C4-2B (cell line): ENCODE measurements around the gene DGCR8.

Experiments
- H3K27ac ChIP-seq: fragments of 450-650 bp; 2 replicates; pipeline ENCODE4 v1.5.1; 2017
- CTCF ChIP-seq: fragments of 450-650 bp; conservative IDR thresholded peaks from 2 replicates; pipeline ENCODE4 v1.5.1; 2017; ENCODE audit warnings: mild to moderate bottlenecking
- ZFX ChIP-seq: fragments of 450-650 bp; IDR thresholded peaks from 2 replicates; pipeline ENCODE4 v1.6.1; 2017

DGCR8 gene

GRCh38 chr22:20131859-20132685, 52.0 kb downstream of the DGCR8 start:
- TF ChIP-seq ZFX (peak; percentile 73; the same call in 1 of the 2 replicates), CTCF (no peak)
- H3K27ac ChIP-seq, result peak overlapping the region; percentile 72

- H3K27ac ChIP-seq, result peak overlapping the region; percentile 72
- TF ChIP-seq CTCF (no peak), ZFX (no peak)
Measured at GRCh38 chr22:20132686-20133246, 52.7 kb downstream of the DGCR8 start.

DNA sequence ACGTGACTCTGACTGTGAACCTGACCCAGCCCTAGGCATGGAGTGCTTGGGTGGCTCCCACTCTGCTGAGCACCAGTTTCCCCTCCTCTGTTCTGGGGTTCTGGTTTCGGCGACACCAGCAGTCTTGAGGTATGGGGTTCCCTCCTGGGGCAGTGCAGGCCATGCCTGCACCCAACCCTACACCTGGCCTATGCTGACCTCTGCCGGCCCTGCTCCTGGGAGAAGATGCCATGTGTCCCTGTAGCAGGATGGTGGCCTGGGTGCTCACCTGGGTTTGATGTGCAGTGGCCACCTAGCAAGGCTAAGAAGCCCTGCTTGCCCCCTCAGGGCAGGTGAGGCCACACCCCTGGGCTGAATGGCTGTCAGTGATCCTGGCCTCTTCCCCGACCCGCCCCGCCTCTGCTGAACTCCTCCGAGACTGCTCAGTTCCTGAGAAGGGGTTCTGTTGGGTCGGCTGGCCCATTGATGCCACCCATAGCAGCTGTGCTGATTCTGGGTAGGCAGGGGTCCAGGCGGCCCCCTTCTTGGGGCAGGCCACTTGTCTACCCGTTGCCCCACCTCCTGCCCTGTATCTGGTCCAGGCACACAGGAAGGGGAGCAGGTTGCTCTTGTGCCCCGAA, 54.0 kb downstream of the DGCR8 start:
- TF ChIP-seq CTCF, result no peak
- TF ChIP-seq ZFX, result no peak

DNA sequence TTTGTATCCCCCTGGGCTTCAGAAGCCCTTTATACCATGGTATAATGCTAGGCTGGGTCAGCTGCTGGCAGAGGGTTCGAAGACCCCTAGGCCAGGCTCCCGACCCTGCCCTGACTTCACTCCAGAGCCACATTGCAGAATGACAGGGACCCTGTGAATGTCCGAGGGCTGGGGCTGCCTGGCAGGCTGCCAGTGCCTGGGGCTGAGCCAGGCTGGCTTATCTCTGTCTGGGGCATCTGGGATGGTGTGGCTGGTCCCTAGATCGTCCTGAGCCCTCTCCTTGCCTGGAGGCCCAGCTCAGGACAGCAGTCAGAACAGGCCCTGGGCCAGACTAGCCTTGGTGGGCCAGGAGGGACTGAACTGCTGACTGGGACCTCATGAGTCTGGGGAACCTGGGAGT, 55.2 kb downstream of the DGCR8 start:
- TF ChIP-seq ZFX (no peak), CTCF (no peak)
- no peak overlapping the region for H3K27ac ChIP-seq

More for the DNA sequence above, 54.0 kb downstream of the DGCR8 start:
- no peak overlapping the region for H3K27ac ChIP-seq

GRCh38 chr22:20135806-20136602, 56.0 kb downstream of the DGCR8 start:
- no peak overlapping the region for H3K27ac ChIP-seq
- TF ChIP-seq ZFX (no peak), CTCF (no peak)

GRCh38 chr22:20136603-20136873, 56.5 kb downstream of the DGCR8 start:
- H3K27ac ChIP-seq, result no peak overlapping the region
- TF ChIP-seq CTCF (no peak), ZFX (no peak)

DNA sequence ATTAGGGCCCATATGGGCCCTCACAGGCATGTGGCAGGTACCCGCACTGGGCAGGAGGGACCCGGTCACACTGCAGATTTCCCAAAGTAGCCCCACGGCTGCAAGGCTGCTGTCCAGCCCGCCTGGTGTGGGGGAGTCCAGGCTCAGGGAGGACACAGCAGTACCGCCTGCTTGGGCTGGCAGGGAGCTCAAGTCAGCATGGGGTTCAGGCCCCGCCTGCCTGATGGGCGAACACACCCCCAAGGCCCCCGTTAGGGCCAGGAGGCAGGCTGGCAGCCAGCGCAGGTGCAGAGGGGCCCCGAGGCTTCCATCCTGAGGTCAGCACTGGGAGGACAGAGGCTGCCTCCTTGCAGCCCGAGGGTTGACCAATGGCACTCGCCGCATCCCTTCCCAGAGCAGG, 57.1 kb downstream of the DGCR8 start:
- no peak overlapping the region for H3K27ac ChIP-seq
- TF ChIP-seq CTCF (no peak), ZFX (no peak)
